ENCODE measurements around the gene COMMD10. TPM values are rescaled to one million over a fixed set of nuclear protein-coding genes. Genes with fewer than 3 reads are reported as not detected.

Gene COMMD10
- total and polyA plus RNA-seq, 2 of the 4 experiments (the other 2 are of a cell fraction) = 12.8 to 20.4 TPM

GRCh38 chr5:116152169-116152568, 67.3 kb downstream of the COMMD10 start:
- no peak overlapping the region for H3K56ac ChIP-seq (ENCODE audit: extremely low read depth, insufficient read depth, low read length)
- no peak overlapping the region for H3K4me2 ChIP-seq (ENCODE audit: low read depth, low read length)
- no TSS peak for BruUV-seq (replicated peaks)
- no peak overlapping the region for H2BK15ac ChIP-seq (ENCODE audit: low read depth, low read length)
- in situ Hi-C loops (cut with MboI; ENCODE audit: low sequenced_read_pairs) = no loop called here
- no peak for TF ChIP-seq MAFK (IDR thresholded peaks at IDR 0.05; ENCODE audit: low read depth, low read length)
- TF ChIP-seq BHLHE40 (IDR thresholded peaks at IDR 0.05; ENCODE audit: low read depth, low read length) = no peak
- TF ChIP-seq FOS (IDR thresholded peaks at IDR 0.05; ENCODE audit: low read depth, low read length) = no peak
- no peak for TF ChIP-seq POLR2A (IDR thresholded peaks at IDR 0.05; ENCODE audit: low read depth, low read length)
- DNase-seq (no peak), ATAC-seq (ENCODE audit: low read depth) (no peak)
- H3K27ac ChIP-seq (ENCODE audit: insufficient read depth, low read length) = no peak overlapping the region
- no peak overlapping the region for H3K4ac ChIP-seq (ENCODE audit: low read depth, low read length)
- no peaks in the 10 kb centered on the region for H3K36me3 ChIP-seq (ENCODE audit: control insufficient read depth, insufficient read depth, low read length)
- dilution Hi-C loops (cut with HindIII; ENCODE audit: low sequenced_read_pairs, unreplicated experiment) = no loop called here
- no peak overlapping the region for H2AK5ac ChIP-seq (ENCODE audit: low read depth, low read length)
- no peak overlapping the region for H2BK5ac ChIP-seq (ENCODE audit: low read depth, low read length, poor library complexity, severe bottlenecking)
- ChIA-PET POLR2A (ENCODE audit: unreplicated experiment) (no interaction called here), CTCF (no interaction called here)
- H2BK120ac ChIP-seq (ENCODE audit: low read depth, low read length) = no peak overlapping the region
- intact Hi-C loops (cut with micrococcal nuclease) = no loop called here
- no peak overlapping the region for H2BK20ac ChIP-seq (ENCODE audit: low read depth, low read length)
- H3K4me3 ChIP-seq (ENCODE audit: insufficient read depth, low read depth, low read length) = no peak overlapping the region
- no peaks in the 10 kb centered on the region for H4K20me1 ChIP-seq (ENCODE audit: insufficient read depth, low read length)
- no peak overlapping the region for H2AFZ ChIP-seq (replicated peaks; ENCODE audit: low read length, poor library complexity)
- no peak overlapping the region for H2AK9ac ChIP-seq (replicated peaks; ENCODE audit: low read depth, low read length, poor library complexity)
- no peaks in the 10 kb centered on the region for H3K9me3 ChIP-seq (ENCODE audit: control insufficient read depth, insufficient read depth, low read length)
- no peak overlapping the region for H3K23ac ChIP-seq (ENCODE audit: low read depth, low read length)
- H3K9me1 ChIP-seq (ENCODE audit: insufficient read depth, low read length) = no peaks in the 10 kb centered on the region
- H3K4me1 ChIP-seq (ENCODE audit: control insufficient read depth, insufficient read depth, low read length) = no peaks in the 10 kb centered on the region
- H3K9ac ChIP-seq (ENCODE audit: low read depth, low read length) = no peak overlapping the region
- H3K14ac ChIP-seq (replicated peaks; ENCODE audit: low read depth, low read length) = no peak overlapping the region
- no peak overlapping the region for H4K8ac ChIP-seq (ENCODE audit: low read depth in 2 of 2, low read length in 2 of 2)
- H3K18ac ChIP-seq (ENCODE audit: low read depth, low read length) = no peak overlapping the region
- H4K5ac ChIP-seq (ENCODE audit: low read depth, low read length) = no peak overlapping the region
- no peaks in the 10 kb centered on the region for H3K27me3 ChIP-seq (ENCODE audit: control insufficient read depth, insufficient read depth, low read length)
- peaks cover 0 to under 1% of the 10 kb centered on the region in 2 experiments; a peak in 1 of 4 replicates for H3K79me1 ChIP-seq (ENCODE audit: low read depth in 1 of 2, low read length in 2 of 2)
- H4K91ac ChIP-seq (ENCODE audit: insufficient read depth, low read depth, low read length) = no peak overlapping the region

Measured in IMR-90 (cell line).